ENCODE results near the gene EFHD2.
"Not testable (repeated sequence)": the region's sequence is repeated elsewhere in the genome, so short reads cannot be mapped to it uniquely, and the experiment has no call there.

Gene EFHD2

GRCh38 chr1:15370268-15370667 lies 39.4 kb upstream of the EFHD2 start:
- Histone ChIP-seq H3K4me3 (ENCODE audit: low read depth, low read length) (no peak overlapping the region), H3K9me3 (no peaks in the 10 kb centered on the region), H3K36me3 (no peaks in the 10 kb centered on the region), H3K27me3 (no peaks in the 10 kb centered on the region), H3K4me1 (no peaks in the 10 kb centered on the region)
- TF ChIP-seq CTCF (IDR thresholded peaks at IDR 0.05; ENCODE audit: low read depth, low read length): no peak
- no peak for DNase-seq

- no peak for TF ChIP-seq CTCF (IDR thresholded peaks at IDR 0.05; ENCODE audit: low read depth, low read length)
- no peaks in the 10 kb centered on the region for H3K27me3 ChIP-seq
- no peak overlapping the region for H3K4me3 ChIP-seq (ENCODE audit: low read depth, low read length)
- H3K9me3 ChIP-seq: no peaks in the 10 kb centered on the region
- no peaks in the 10 kb centered on the region for H3K4me1 ChIP-seq
- no peaks in the 10 kb centered on the region for H3K36me3 ChIP-seq
- no peak for DNase-seq
These were observed 38.7 kb upstream of the EFHD2 start for GRCh38 chr1:15370781-15371520.

GRCh38 chr1:15371610-15372545 lies 37.8 kb upstream of the EFHD2 start:
- H3K27me3 ChIP-seq: no peaks in the 10 kb centered on the region
- no peaks in the 10 kb centered on the region for H3K36me3 ChIP-seq
- H3K4me3 ChIP-seq (ENCODE audit: low read depth, low read length): no peak overlapping the region
- H3K9me3 ChIP-seq: no peaks in the 10 kb centered on the region
- no peaks in the 10 kb centered on the region for H3K4me1 ChIP-seq
- DNase-seq: peak; percentile 18
- TF ChIP-seq CTCF (IDR thresholded peaks at IDR 0.05; ENCODE audit: low read depth, low read length): no peak

GRCh38 chr1:15378729-15379128 lies 31.0 kb upstream of the EFHD2 start:
- Histone ChIP-seq H3K9me3 (no peaks in the 10 kb centered on the region), H3K4me1 (no peaks in the 10 kb centered on the region; the same call in 1 of the 2 replicates), H3K27me3 (no peaks in the 10 kb centered on the region), H3K36me3 (no peaks in the 10 kb centered on the region), H3K4me3 (ENCODE audit: low read depth, low read length) (no peak overlapping the region)
- DNase-seq: no peak
- no peak for TF ChIP-seq CTCF (IDR thresholded peaks at IDR 0.05; ENCODE audit: low read depth, low read length)

- not testable (repeated sequence) for H3K9me3 ChIP-seq; H3K4me3 ChIP-seq (ENCODE audit: low read depth, low read length); H3K4me1 ChIP-seq; H3K36me3 ChIP-seq; H3K27me3 ChIP-seq; DNase-seq
These were observed 30.5 kb upstream of the EFHD2 start for GRCh38 chr1:15379151-15379550.

GRCh38 chr1:15380601-15381508 lies 28.8 kb upstream of the EFHD2 start:
- H3K36me3 ChIP-seq: no peaks in the 10 kb centered on the region
- no peak for DNase-seq
- no peak for TF ChIP-seq CTCF (IDR thresholded peaks at IDR 0.05; ENCODE audit: low read depth, low read length)
- H3K4me3 ChIP-seq (ENCODE audit: low read depth, low read length): no peak overlapping the region
- H3K27me3 ChIP-seq: no peaks in the 10 kb centered on the region
- no peaks in the 10 kb centered on the region; the same call in 1 of the 2 replicates for H3K4me1 ChIP-seq
- H3K9me3 ChIP-seq: no peaks in the 10 kb centered on the region
